ENCODE data around the gene NEBL.

The NEBL gene

GRCh38 chr10:20839910-20840309 lies 57.2 kb downstream of the NEBL start:
- CTCF ChIA-PET = interaction anchor here (1.1 kb wide), 1 partner anchor 10 kb away, joined by 3 read pairs; no protein-coding TSS in a partner anchor
- no peak for DNase-seq (ENCODE audit: extremely low spot score)
- no peak for TF ChIP-seq CTCF (IDR thresholded peaks at IDR 0.05; ENCODE audit: control extremely low read depth, extremely low read depth, low read depth, missing control alignments)
- POLR2A ChIA-PET = no interaction called here

GRCh38 chr10:20839141-20839540 lies 58.0 kb downstream of the NEBL start:
- ChIA-PET POLR2A (no interaction called here), CTCF (no interaction called here)
- no peak for TF ChIP-seq CTCF (IDR thresholded peaks at IDR 0.05; ENCODE audit: control extremely low read depth, extremely low read depth, low read depth, missing control alignments)
- DNase-seq (ENCODE audit: extremely low spot score) = no peak

- no peak for TF ChIP-seq CTCF (IDR thresholded peaks at IDR 0.05; ENCODE audit: control extremely low read depth, extremely low read depth, low read depth, missing control alignments)
- POLR2A ChIA-PET = no interaction called here
- no peak for DNase-seq (ENCODE audit: extremely low spot score)
- CTCF ChIA-PET = no interaction called here
Observed at GRCh38 chr10:20836401-20836800, 60.7 kb downstream of the NEBL start.

- POLR2A ChIA-PET = no interaction called here
- DNase-seq (ENCODE audit: extremely low spot score) = no peak
- TF ChIP-seq CTCF (IDR thresholded peaks at IDR 0.05; ENCODE audit: control extremely low read depth, extremely low read depth, low read depth, missing control alignments) = no peak
- CTCF ChIA-PET = interaction anchor here (2.3 kb wide), 1 partner anchor 9 kb away, joined by 6 read pairs; no protein-coding TSS in a partner anchor
Observed at GRCh38 chr10:20835335-20835734, 61.8 kb downstream of the NEBL start.

- ChIA-PET CTCF (interaction anchor here (2.3 kb wide), 1 partner anchor 9 kb away, joined by 6 read pairs; no protein-coding TSS in a partner anchor), POLR2A (no interaction called here)
- DNase-seq (ENCODE audit: extremely low spot score) = no peak
- TF ChIP-seq CTCF (IDR thresholded peaks at IDR 0.05; ENCODE audit: control extremely low read depth, extremely low read depth, low read depth, missing control alignments) = no peak
Observed at GRCh38 chr10:20834825-20835224, 62.3 kb downstream of the NEBL start.

- POLR2A ChIA-PET = no interaction called here
- CTCF ChIA-PET = no interaction called here
- no peak for TF ChIP-seq CTCF (IDR thresholded peaks at IDR 0.05; ENCODE audit: control extremely low read depth, extremely low read depth, low read depth, missing control alignments)
- DNase-seq (ENCODE audit: extremely low spot score) = no peak
Observed at GRCh38 chr10:20822825-20823224, 74.3 kb downstream of the NEBL start.

GRCh38 chr10:20817646-20818045 lies 79.5 kb downstream of the NEBL start:
- POLR2A ChIA-PET = no interaction called here
- CTCF ChIA-PET = no interaction called here
- no peak for TF ChIP-seq CTCF (IDR thresholded peaks at IDR 0.05; ENCODE audit: control extremely low read depth, extremely low read depth, low read depth, missing control alignments)
- DNase-seq (ENCODE audit: extremely low spot score) = no peak

All from GM10248 (cell line).